Measurements from ENCODE around the gene FMNL2.

FMNL2 gene

DNA sequence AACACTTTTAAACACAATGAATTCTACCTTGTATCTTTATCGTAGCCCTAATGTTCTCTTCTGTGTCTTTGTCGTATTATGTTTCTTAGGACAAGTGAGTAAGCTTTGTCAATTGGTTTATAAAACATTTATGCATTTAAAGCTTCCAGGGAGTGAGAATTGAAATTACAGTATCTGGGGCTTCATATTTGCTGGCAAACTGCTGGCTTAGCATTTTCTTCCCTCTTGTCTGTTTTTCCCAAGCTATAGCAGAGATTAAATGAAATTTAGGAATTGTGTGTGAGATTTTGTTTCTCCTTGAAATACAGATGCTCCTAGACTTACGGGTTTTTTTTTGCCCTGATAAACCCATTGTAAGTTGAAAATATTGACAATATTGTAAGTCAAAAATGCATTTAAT is 73.3 kb downstream of the FMNL2 start:
- DNase-seq (ENCODE audit: insufficient read length, low spot score) = no peak
- no peak for FAIRE-seq
- no peak for TF ChIP-seq CTCF (IDR thresholded peaks at IDR 0.05; ENCODE audit: insufficient read depth, missing control alignments)

GRCh38 chr2:152409386-152410164 is 74.6 kb downstream of the FMNL2 start:
- TF ChIP-seq CTCF (IDR thresholded peaks at IDR 0.05; ENCODE audit: insufficient read depth, missing control alignments) = no peak
- FAIRE-seq = no peak
- no peak for DNase-seq (ENCODE audit: insufficient read length, low spot score)

DNA sequence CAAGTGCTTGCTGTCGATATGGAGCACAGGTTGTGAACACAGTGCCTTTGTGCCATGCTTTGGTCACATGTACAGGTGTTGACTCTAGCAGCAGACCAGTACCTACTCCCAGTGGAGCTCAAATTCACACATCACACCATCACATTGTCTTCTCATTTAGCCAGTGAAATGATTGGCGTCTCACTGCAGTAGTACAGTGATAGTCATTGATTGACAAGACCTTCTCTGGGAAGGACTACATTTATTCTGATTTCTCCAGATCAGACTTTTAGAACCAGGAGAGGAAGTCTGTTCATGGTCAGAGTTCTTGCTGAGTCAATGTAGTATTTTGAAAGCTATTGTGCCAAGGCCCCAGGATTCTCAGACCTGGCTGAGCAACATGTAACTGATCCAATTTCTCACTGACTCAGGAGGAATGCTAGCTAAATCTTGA is 75.2 kb downstream of the FMNL2 start:
- DNase-seq (ENCODE audit: insufficient read length, low spot score) (no peak), FAIRE-seq (no peak)
- TF ChIP-seq CTCF (IDR thresholded peaks at IDR 0.05; ENCODE audit: insufficient read depth, missing control alignments) = no peak

DNA sequence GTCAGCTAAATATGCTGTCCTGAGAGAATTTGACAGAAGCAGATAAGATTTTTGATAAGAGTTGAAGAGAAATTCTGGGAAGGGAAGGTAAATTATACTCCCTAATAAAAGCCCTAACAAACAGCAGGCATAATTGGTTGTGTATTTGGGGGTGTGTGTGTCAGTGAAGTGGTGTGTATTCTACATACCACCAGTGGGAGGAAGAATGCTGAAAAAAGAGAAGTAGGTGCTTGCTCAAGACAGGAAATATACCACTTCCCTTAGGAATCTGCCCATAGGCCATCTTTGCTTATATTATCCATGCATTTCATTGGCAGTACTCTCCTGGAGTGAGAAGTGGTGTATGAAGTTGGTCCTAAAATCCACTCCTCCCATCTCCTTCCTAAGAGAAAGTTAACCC is 76.2 kb downstream of the FMNL2 start:
- no peak for TF ChIP-seq CTCF (IDR thresholded peaks at IDR 0.05; ENCODE audit: insufficient read depth, missing control alignments)
- DNase-seq (ENCODE audit: insufficient read length, low spot score) = no peak
- no peak for FAIRE-seq

- no peak for DNase-seq (ENCODE audit: insufficient read length, low spot score)
- FAIRE-seq = no peak
- TF ChIP-seq CTCF (IDR thresholded peaks at IDR 0.05; ENCODE audit: insufficient read depth, missing control alignments) = no peak
These were observed 78.5 kb downstream of the FMNL2 start for GRCh38 chr2:152413228-152414030.

DNA sequence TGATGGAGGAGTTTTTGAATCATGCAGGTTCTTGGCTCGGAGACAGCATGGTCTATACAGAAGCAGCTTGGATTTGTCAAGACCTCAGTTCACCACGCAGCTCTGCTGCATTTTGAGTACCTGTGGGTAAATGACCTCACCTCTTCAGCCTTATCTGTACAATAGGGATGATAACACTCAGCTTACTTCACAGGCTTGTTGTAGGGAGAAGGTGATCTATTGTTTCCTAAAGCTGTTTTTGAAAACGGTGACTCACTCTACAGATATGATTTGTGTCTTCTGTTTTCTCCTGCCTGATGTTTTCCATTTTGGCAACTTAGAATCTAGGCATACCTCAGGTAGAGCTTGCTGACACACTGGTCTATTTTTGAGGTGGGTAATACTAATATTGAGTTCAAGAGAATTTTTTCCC is 80.3 kb downstream of the FMNL2 start:
- no peak for TF ChIP-seq CTCF (IDR thresholded peaks at IDR 0.05; ENCODE audit: insufficient read depth, missing control alignments)
- FAIRE-seq = no peak

GRCh38 chr2:152415796-152416195 is 80.8 kb downstream of the FMNL2 start:
- FAIRE-seq = no peak
- DNase-seq (ENCODE audit: insufficient read length, low spot score) = no peak
- TF ChIP-seq CTCF (IDR thresholded peaks at IDR 0.05; ENCODE audit: insufficient read depth, missing control alignments) = no peak

More for the DNA sequence above, 80.3 kb downstream of the FMNL2 start:
- no peak for DNase-seq (ENCODE audit: insufficient read length, low spot score)
